OCI-LY3 (cell line): ENCODE measurements around the gene CLPTM1L.

Experiments
- CTCF ChIP-seq: fragments of 200-600, 300-600 bp; sonication (generic); IDR thresholded peaks from 2 replicates; pipeline ENCODE4 v1.5.1; 2014; ENCODE audit warnings: antibody characterized with exemption, low read length, low read depth
- EZH2phosphoT487 ChIP-seq: fragments of 200-600 bp; shearing (Covaris generic); IDR thresholded peaks from 2 replicates; pipeline ENCODE4 v1.6.1; 2018; ENCODE audit warnings: antibody characterized with exemption, mixed run types, low read depth

GRCh38 chr5:1359713-1360112 is 14.8 kb upstream of the CLPTM1L start:
- TF ChIP-seq EZH2phosphoT487 (no peak), CTCF (no peak)
